GM12878 (cell line): Measurements from ENCODE around the gene HSD11B1. TPM values are rescaled to one million over a fixed set of nuclear protein-coding genes. Genes with fewer than 3 reads are reported as not detected.

ENCODE experiments used
- ATAC-seq: fragments of 200-7000 bp; cut with Tn5 transposase; 3 replicates; pipeline ENCODE4 v1.9.1; 2020; ENCODE audit warnings: mild to moderate bottlenecking, moderate library complexity
- BruUV-seq: library from RNA; stranded (reverse); fragments of 400-500 nt; replicated peaks from 2 replicates; lab custom pipeline; 2021; lab: Mats Ljungman, UMichigan
- CTCF ChIA-PET: fragments of 300-600 bp; sonication (Branson Sonifier 250); formaldehyde crosslinking; extraction: SDS; loops from one replicate; lab custom pipeline; 2021; ENCODE audit warnings: inconsistent platforms; lab: Yijun Ruan, JAX
- POLR2A ChIA-PET: fragments of 350-600 bp; formaldehyde crosslinking; extraction: SDS; loops from one replicate; lab custom pipeline; 2021; ENCODE audit warnings: inconsistent platforms; lab: Charles Lee
- RAD21 ChIA-PET: fragments of 300-600 bp; sonication (Branson Sonifier 250); formaldehyde crosslinking; loops from one replicate; lab custom pipeline; 2023; ENCODE audit warnings: antibody characterized with exemption; ENCODE audit not compliant: unreplicated experiment; lab: Charles Lee
- SMC1A ChIA-PET: fragments of 300-600 bp; sonication (Branson Sonifier 250); formaldehyde crosslinking; loops from one replicate; lab custom pipeline; 2023; ENCODE audit not compliant: unreplicated experiment, uncharacterized antibody; lab: Charles Lee
- DNase-seq: peaks from one replicate; pipeline ENCODE4 v3.0.0-alpha.2; 2011; ENCODE audit warnings: low read depth, low spot score
- FAIRE-seq: peaks from 3 replicates; lab custom pipeline; 2011; peaks lifted over from hg19 to GRCh38; lab: Jason Lieb, UNC
- H2AFZ ChIP-seq: 2 replicates; pipeline ENCODE4 v1.6.0; 2011; ENCODE audit warnings: low read depth, low read length, control low read depth; ENCODE audit not compliant: control insufficient read depth
- H3K27ac ChIP-seq: 2 replicates; pipeline ENCODE4 v1.5.1; 2011; ENCODE audit warnings: control low read depth; ENCODE audit not compliant: control insufficient read depth, insufficient read depth
- H3K27me3 ChIP-seq, 2 experiments: replicated peaks in 1 of 2; 2 replicates each; pipeline versions ENCODE4 v1.6.0 to v1.6.1; 2011; ENCODE audit warnings: low read length in 1 of 2; ENCODE audit not compliant: control insufficient read depth in 2 of 2, insufficient read depth in 2 of 2
- H3K36me3 ChIP-seq, 2 experiments: 2 replicates each; pipeline ENCODE4 v1.5.1; 2011; ENCODE audit warnings: low read length in 1 of 2; ENCODE audit not compliant: control insufficient read depth in 2 of 2, insufficient read depth in 2 of 2
- H3K4me1 ChIP-seq: 2 replicates; pipeline ENCODE4 v1.6.1; 2011; ENCODE audit warnings: mild to moderate bottlenecking, low read length, moderate library complexity, mixed read lengths; ENCODE audit not compliant: control insufficient read depth, insufficient read depth
- H3K4me2 ChIP-seq: 2 replicates; pipeline ENCODE4 v1.6.0; 2011; ENCODE audit warnings: control low read depth; ENCODE audit not compliant: control insufficient read depth, insufficient read depth
- H3K4me3 ChIP-seq: fragments of 200-600 bp; sonication (generic); 2 replicates; pipeline ENCODE4 v1.5.1; 2016
- H3K79me2 ChIP-seq: 2 replicates; pipeline ENCODE4 v1.6.0; 2011; ENCODE audit warnings: low read length; ENCODE audit not compliant: control insufficient read depth, insufficient read depth
- H3K9ac ChIP-seq: 2 replicates; pipeline ENCODE4 v1.8.0; 2011; ENCODE audit warnings: low read length, control low read depth, mixed read lengths; ENCODE audit not compliant: control insufficient read depth, insufficient read depth
- H3K9me3 ChIP-seq: replicated peaks from 3 replicates; pipeline ENCODE4 v1.5.1; 2011; ENCODE audit warnings: mild to moderate bottlenecking, low read length; ENCODE audit not compliant: control insufficient read depth, insufficient read depth
- H4K20me1 ChIP-seq: 2 replicates; pipeline ENCODE4 v1.6.0; 2011; ENCODE audit not compliant: control insufficient read depth, insufficient read depth
- FOXK2 ChIP-seq: fragments of 450-650 bp; IDR thresholded peaks from 2 replicates; pipeline ENCODE4 v1.6.1; 2017; ENCODE audit warnings: mild to moderate bottlenecking, moderate library complexity
- NFIC ChIP-seq: IDR thresholded peaks from 2 replicates; pipeline ENCODE4 v1.6.1; 2012; ENCODE audit warnings: low read depth, mild to moderate bottlenecking, inconsistent platforms, low read length, moderate library complexity
- NFYB ChIP-seq: IDR thresholded peaks from 2 replicates; pipeline ENCODE4 v1.6.1; 2011; ENCODE audit warnings: low read depth, mild to moderate bottlenecking, low read length, improper control_type of control experiment, moderate library complexity; ENCODE audit not compliant: insufficient read depth
- NR2C1 ChIP-seq: fragments of 450-650 bp; IDR thresholded peaks from 2 replicates; pipeline ENCODE4 v1.6.1; 2017; ENCODE audit warnings: antibody characterized with exemption, mild to moderate bottlenecking, moderate library complexity
- POLR2A ChIP-seq: IDR thresholded peaks from 2 replicates; pipeline ENCODE4 v1.6.1; 2011; ENCODE audit warnings: low read depth, mild to moderate bottlenecking, low read length
- POLR2AphosphoS5 ChIP-seq: IDR thresholded peaks from 2 replicates; pipeline ENCODE4 v1.6.1; 2011; ENCODE audit warnings: mild to moderate bottlenecking, low read length, inconsistent platforms
- RELA ChIP-seq: fragments of 450-650 bp; IDR thresholded peaks from 2 replicates; pipeline ENCODE4 v1.8.0; 2014; ENCODE audit warnings: borderline replicate concordance; ENCODE audit not compliant: partially characterized antibody
- SIN3A ChIP-seq: IDR thresholded peaks from 2 replicates; pipeline ENCODE4 v1.6.1; 2012; ENCODE audit warnings: low read depth, low read length, improper control_type of control experiment
- SMAD5 ChIP-seq: IDR thresholded peaks from 2 replicates; pipeline ENCODE4 v1.6.1; 2016; ENCODE audit warnings: antibody characterized with exemption, low read depth
- STAT3 ChIP-seq: IDR thresholded peaks from 2 replicates; pipeline ENCODE4 v1.6.1; 2011; ENCODE audit warnings: low read depth, low read length, improper control_type of control experiment
- YBX1 ChIP-seq: fragments of 450-650 bp; IDR thresholded peaks from 2 replicates; pipeline ENCODE4 v1.6.1; 2016; ENCODE audit warnings: antibody characterized with exemption
- WGBS: methylation state at CpG from one replicate; pipeline ENCODE4 v1.1.6; 2016; ENCODE audit warnings: low lambda C conversion rate; ENCODE audit not compliant: insufficient replicate concordance, insufficient coverage; ENCODE audit errors: missing lambda C conversion rate; 5-methylcytosine and 5-hydroxymethylcytosine counted together
- in situ Hi-C: fragments of 300-500 bp; cut with MboI; formaldehyde crosslinking; loops from 9 replicates; pipeline ENCODE4 v1.14.3; 2018; ENCODE audit warnings: mixed read lengths
- intact Hi-C: fragments of 100-400 bp; cut with micrococcal nuclease; formaldehyde crosslinking; loops from one replicate; pipeline ENCODE4 v1.14.2; 2022; ENCODE audit not compliant: unreplicated experiment
- polyA plus RNA-seq, 11 experiments: library from polyadenylated mRNA; depleted of rRNA in 4 of 11; unstranded in 6 of 11; stranded (reverse) in 5 of 11; fragments of >200 nt; fragmentation: Nextera tagmentation in 4 of 11; fragmentation: Illumina TruSeq in 1 of 11; extraction: Ambion mirVana in 4 of 11; extraction: Trizol in 1 of 11; gene quantifications; 1 replicate in 1 of 11; 2 replicates in 10 of 11; pipeline versions ENCODE4 v1.2.1 to v1.2.3, GENCODE V29; 2011 to 2016; ENCODE audit warnings: inconsistent platforms in 2 of 11, missing spikeins in 2 of 11, low read depth in 1 of 11
- total RNA-seq, 4 experiments: library from RNA; depleted of rRNA in 3 of 4; stranded (reverse); fragments of >200 nt in 3 of 4; fragmentation: Illumina TruSeq in 1 of 4; extraction: Trizol in 1 of 4; gene quantifications; 2 replicates each; pipeline versions ENCODE4 v1.2.1 to v1.2.3, GENCODE V29; 2013 to 2021
- TF ChIP-seq, protein P1 (sequence below): fragments of 450-650 bp; IDR thresholded peaks from 2 replicates; pipeline ENCODE4 v1.6.1; 2017; ENCODE audit warnings: low read depth, mild to moderate bottlenecking, moderate library complexity
- TF ChIP-seq, protein P2 (sequence below): fragments of 450-650 bp; IDR thresholded peaks from 2 replicates; pipeline ENCODE4 v1.6.1; 2017; ENCODE audit warnings: mild to moderate bottlenecking, moderate library complexity
- TF ChIP-seq, protein P3 (sequence below), 3 experiments: IDR thresholded peaks in 2 of 3; conservative IDR thresholded peaks in 1 of 3; 2 replicates each; pipeline ENCODE4 v1.5.1; 2011; ENCODE audit warnings: low read depth in 3 of 3, low read length in 3 of 3, mild to moderate bottlenecking in 3 of 3, control low read depth in 2 of 3, moderate library complexity in 2 of 3, inconsistent platforms in 1 of 3, mixed read lengths in 1 of 3; ENCODE audit not compliant: control insufficient read depth in 2 of 3, insufficient read depth in 1 of 3; ENCODE audit errors: extremely low read depth in 1 of 3

Gene HSD11B1
- total and polyA plus RNA-seq, 10 of the 15 experiments (the other 5 are each of a cell fraction or from before 2014, with no cell fraction given) = 0.04 to 0.27 (median 0.15) TPM; not detected in 7

DNA sequence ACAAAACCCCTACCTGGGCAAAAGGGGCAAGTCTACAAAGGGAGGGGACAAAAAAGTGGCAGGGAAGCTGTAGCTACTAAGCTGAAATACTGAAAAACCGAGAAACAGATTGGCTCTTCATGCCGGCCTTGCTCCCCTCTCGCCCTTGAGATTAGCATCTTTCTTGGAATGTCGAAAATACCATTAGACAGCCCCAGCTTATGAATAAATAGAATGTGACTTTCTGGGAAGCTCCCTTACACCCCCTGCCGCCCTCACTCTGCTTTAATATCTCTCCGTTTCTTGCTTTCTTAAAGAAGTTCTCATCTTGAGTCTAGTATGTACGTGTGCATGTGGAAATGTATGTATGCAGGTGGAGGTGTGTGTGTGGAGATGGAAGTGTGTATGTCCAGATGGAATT, 65.3 kb downstream of the HSD11B1 start:
- in situ Hi-C loops = no loop called here
- ATAC-seq (no peak), DNase-seq (no peak), FAIRE-seq (no peak)
- SMC1A ChIA-PET = interaction anchor here (0.9 to 5.6 kb wide), 9 partner anchors 14 to 204 kb away, joined by 3 to 282 read pairs (median 4); partner anchors contain the start of genes C1orf74 and TRAF3IP3
- Histone ChIP-seq H4K20me1 (no peaks in the 10 kb centered on the region), H3K4me3 (peak overlapping the region; percentile 72), H3K36me3 (peaks cover 0 to 3% of the 10 kb centered on the region in 2 experiments; a peak in 2 of 4 replicates), H3K79me2 (peaks cover 16% of the 10 kb centered on the region), H3K4me2 (peak overlapping the region; percentile 96), H3K27ac (peak overlapping the region; percentile 93), H3K9me3 (no peaks in the 10 kb centered on the region), H2AFZ (no peak overlapping the region), H3K9ac (peak overlapping the region; percentile 74), H3K27me3 (no peaks in the 10 kb centered on the region), H3K4me1 (peaks cover 54% of the 10 kb centered on the region)
- CTCF ChIA-PET = interaction anchor here (1.0 to 5.8 kb wide), 9 partner anchors 9 to 200 kb away, joined by 3 to 117 read pairs (median 8); partner anchors contain the start of genes HSD11B1 and TRAF3IP3
- no TSS peak for BruUV-seq
- POLR2A ChIA-PET = interaction anchor here (0.8 to 5.2 kb wide), 7 partner anchors 10 to 94 kb away, joined by 3 to 107 read pairs (median 5); partner anchors contain the start of genes C1orf74, G0S2 and TRAF3IP3
- RAD21 ChIA-PET = interaction anchor here (0.7 to 5.4 kb wide), 12 partner anchors 10 to 167 kb away, joined by 3 to 188 read pairs (median 4); partner anchors contain the start of genes LAMB3, TRAF3IP3 and UTP25
- intact Hi-C loops = loop anchor here (1.0 kb wide), 1 partner anchor 14 kb away; the partner anchor contains the start of gene TRAF3IP3
- 3% methylated on average over 7 of the region's 7 CpGs for whole genome bisulfite sequencing
- TF ChIP-seq NFIC = no peak
- TF ChIP-seq POLR2AphosphoS5 = 0 out of 2 replicates have a peak, but pooled peaks have one; percentile 10
- no peak for TF ChIP-seq NR2C1
- no peak for TF ChIP-seq YBX1
- no peak for TF ChIP-seq NFYB
- TF ChIP-seq SMAD5 = no peak
- no peak for TF ChIP-seq FOXK2
- TF ChIP-seq, protein P1, sequence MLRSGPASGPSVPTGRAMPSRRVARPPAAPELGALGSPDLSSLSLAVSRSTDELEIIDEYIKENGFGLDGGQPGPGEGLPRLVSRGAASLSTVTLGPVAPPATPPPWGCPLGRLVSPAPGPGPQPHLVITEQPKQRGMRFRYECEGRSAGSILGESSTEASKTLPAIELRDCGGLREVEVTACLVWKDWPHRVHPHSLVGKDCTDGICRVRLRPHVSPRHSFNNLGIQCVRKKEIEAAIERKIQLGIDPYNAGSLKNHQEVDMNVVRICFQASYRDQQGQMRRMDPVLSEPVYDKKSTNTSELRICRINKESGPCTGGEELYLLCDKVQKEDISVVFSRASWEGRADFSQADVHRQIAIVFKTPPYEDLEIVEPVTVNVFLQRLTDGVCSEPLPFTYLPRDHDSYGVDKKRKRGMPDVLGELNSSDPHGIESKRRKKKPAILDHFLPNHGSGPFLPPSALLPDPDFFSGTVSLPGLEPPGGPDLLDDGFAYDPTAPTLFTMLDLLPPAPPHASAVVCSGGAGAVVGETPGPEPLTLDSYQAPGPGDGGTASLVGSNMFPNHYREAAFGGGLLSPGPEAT = no peak
- no peak for TF ChIP-seq POLR2A
- TF ChIP-seq STAT3 = no peak
- no peak for TF ChIP-seq SIN3A
- TF ChIP-seq, protein P2, sequence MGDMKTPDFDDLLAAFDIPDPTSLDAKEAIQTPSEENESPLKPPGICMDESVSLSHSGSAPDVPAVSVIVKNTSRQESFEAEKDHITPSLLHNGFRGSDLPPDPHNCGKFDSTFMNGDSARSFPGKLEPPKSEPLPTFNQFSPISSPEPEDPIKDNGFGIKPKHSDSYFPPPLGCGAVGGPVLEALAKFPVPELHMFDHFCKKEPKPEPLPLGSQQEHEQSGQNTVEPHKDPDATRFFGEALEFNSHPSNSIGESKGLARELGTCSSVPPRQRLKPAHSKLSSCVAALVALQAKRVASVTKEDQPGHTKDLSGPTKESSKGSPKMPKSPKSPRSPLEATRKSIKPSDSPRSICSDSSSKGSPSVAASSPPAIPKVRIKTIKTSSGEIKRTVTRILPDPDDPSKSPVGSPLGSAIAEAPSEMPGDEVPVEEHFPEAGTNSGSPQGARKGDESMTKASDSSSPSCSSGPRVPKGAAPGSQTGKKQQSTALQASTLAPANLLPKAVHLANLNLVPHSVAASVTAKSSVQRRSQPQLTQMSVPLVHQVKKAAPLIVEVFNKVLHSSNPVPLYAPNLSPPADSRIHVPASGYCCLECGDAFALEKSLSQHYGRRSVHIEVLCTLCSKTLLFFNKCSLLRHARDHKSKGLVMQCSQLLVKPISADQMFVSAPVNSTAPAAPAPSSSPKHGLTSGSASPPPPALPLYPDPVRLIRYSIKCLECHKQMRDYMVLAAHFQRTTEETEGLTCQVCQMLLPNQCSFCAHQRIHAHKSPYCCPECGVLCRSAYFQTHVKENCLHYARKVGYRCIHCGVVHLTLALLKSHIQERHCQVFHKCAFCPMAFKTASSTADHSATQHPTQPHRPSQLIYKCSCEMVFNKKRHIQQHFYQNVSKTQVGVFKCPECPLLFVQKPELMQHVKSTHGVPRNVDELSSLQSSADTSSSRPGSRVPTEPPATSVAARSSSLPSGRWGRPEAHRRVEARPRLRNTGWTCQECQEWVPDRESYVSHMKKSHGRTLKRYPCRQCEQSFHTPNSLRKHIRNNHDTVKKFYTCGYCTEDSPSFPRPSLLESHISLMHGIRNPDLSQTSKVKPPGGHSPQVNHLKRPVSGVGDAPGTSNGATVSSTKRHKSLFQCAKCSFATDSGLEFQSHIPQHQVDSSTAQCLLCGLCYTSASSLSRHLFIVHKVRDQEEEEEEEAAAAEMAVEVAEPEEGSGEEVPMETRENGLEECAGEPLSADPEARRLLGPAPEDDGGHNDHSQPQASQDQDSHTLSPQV = no peak
- TF ChIP-seq, protein P3, sequence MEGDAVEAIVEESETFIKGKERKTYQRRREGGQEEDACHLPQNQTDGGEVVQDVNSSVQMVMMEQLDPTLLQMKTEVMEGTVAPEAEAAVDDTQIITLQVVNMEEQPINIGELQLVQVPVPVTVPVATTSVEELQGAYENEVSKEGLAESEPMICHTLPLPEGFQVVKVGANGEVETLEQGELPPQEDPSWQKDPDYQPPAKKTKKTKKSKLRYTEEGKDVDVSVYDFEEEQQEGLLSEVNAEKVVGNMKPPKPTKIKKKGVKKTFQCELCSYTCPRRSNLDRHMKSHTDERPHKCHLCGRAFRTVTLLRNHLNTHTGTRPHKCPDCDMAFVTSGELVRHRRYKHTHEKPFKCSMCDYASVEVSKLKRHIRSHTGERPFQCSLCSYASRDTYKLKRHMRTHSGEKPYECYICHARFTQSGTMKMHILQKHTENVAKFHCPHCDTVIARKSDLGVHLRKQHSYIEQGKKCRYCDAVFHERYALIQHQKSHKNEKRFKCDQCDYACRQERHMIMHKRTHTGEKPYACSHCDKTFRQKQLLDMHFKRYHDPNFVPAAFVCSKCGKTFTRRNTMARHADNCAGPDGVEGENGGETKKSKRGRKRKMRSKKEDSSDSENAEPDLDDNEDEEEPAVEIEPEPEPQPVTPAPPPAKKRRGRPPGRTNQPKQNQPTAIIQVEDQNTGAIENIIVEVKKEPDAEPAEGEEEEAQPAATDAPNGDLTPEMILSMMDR (IDR thresholded peaks at IDR 0.05 in 2 of 3, conservative IDR thresholded peaks at IDR 0.05 in 1 of 3; ENCODE audit: control insufficient read depth in 2 of 3, extremely low read depth in 1 of 3, insufficient read depth in 1 of 3, low read depth in 3 of 3, low read length in 3 of 3) = 0 out of 6 replicates have a peak, but pooled peaks of 1 of the 3 experiments have one; percentile 5
- no peak for TF ChIP-seq RELA
